Activated CD8-positive, alpha-beta memory T cell treated with anti-CD3 and anti-CD28 coated beads, Interleukin-2, amount 50 U/mL, for 24 hours (primary cell): ENCODE measurements around the gene CISH.

ENCODE experiments used
- DNase-seq: peaks from one replicate; pipeline ENCODE4 v3.0.0-alpha.2; 2020; ENCODE audit errors: extremely low read depth

CISH gene

DNA sequence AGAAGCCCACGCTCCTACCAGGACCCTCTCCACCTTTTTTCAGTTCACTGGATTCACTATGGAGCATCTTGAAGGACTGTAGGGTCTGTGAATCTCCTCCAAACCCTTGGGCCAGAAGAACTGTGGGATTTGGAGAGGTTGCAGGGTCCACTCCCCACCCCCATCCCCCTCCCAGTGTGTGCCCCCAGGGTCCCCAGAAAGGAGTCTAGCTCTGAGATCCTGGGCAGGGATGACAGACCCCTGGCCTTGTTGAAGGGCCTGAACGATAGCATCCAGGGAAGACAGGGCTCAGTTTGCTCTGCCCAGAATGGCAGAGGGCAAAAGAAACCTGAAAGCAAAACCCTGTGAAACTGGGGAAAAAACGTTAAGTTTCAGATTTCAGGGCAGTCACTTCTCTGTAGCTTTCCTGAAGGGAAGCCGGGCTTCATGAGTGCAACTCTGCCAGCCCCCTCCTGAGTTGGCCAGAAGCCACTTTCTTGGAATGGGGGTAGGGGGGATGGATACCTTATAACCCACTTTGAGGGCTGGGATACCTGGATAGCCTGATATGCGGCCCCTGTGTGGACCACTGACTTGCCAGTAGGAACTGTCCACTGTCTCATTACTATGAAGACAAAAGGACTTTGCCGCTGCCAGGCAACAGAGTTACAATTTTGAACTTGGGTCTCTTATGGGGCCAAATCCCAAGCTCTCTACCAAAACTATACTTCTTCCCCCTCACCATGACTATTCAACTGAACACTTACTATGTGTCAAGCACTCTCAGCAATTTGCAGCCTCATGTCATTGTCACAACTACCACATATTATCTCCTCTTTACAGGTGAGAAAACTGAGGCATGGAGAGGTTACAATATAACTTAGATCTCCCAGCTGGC is 1.6 kb upstream of the CISH start:
- DNase-seq: no peak

DNA sequence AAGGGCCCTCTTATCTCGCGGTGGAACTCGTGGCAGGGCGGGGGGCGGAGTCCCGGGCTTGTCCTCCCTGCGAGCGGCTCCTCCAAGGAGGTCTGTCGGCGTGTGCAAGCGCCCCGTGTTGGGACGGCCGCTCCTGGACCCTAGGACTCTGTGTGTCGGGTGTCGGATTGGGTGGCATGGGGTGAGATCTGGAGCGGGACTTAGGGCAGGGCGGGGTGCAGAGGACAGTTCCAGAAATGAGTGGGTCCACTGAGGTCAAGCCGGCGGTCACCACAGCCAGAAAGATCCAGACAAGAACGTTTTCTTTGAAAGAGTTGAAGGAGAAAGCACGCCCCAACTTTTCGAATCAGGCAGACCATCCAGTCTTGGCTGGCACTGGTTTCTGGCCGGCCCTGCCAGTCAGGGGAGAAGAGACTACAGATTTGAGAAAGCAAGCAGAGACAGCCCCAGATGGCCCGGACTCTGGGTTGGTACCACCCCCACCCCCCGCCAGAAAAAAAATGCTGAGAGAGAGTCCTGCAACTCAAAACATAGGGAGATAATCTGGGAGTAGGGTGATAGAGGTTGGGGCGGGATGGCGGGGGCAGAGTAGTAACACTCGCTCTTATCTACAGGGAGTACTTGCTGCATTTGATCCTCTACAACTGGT is 784 bp upstream of the CISH start:
- DNase-seq: no peak

DNA sequence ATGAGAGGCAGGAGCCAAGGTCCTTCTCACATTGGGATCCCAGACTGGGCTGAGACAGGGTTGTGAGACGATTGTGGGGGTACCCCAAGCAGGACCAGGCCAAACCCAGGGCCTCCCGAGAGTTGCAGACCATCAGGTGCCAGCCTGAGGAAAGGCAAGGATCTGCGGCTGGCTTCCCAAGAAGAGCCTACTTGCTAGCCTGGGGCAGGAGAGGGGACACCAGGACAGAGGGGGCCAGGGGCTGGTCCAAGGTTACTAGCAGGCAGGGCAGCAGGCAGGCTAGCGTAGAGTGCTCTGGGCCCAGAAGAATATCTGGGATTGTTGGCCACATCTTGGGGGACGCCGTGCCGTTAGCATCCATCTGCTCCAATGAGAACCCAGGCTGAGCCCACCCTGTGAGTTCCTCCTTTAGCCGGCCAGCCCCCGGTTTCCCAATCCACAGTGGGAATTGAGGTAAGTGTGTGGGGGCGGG is 546 bp downstream of the CISH start:
- DNase-seq: no peak

- DNase-seq: no peak
Observed at GRCh38 chr3:50610181-50610971, 1.2 kb downstream of the CISH start.

DNA sequence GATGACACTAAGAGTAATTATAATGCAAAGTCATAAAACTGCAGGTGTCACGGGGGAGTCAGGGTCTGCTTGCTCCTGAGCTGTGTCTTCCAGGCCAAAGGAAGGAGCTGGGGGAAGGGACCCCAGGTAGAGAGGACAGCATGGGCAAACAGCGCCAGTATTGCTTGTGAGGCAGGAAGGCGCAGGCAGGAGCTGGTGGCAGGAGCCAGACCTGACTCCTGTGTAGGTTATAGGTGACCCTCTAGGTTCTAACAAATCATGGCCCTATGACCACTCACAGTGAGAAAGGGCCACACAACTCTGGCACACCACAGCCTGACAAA is 1.9 kb downstream of the CISH start:
- no peak for DNase-seq

- no peak for DNase-seq
Observed at GRCh38 chr3:50609071-50609762, 2.4 kb downstream of the CISH start.

- DNase-seq: no peak
Observed at GRCh38 chr3:50608278-50608677, 3.3 kb downstream of the CISH start.

DNA sequence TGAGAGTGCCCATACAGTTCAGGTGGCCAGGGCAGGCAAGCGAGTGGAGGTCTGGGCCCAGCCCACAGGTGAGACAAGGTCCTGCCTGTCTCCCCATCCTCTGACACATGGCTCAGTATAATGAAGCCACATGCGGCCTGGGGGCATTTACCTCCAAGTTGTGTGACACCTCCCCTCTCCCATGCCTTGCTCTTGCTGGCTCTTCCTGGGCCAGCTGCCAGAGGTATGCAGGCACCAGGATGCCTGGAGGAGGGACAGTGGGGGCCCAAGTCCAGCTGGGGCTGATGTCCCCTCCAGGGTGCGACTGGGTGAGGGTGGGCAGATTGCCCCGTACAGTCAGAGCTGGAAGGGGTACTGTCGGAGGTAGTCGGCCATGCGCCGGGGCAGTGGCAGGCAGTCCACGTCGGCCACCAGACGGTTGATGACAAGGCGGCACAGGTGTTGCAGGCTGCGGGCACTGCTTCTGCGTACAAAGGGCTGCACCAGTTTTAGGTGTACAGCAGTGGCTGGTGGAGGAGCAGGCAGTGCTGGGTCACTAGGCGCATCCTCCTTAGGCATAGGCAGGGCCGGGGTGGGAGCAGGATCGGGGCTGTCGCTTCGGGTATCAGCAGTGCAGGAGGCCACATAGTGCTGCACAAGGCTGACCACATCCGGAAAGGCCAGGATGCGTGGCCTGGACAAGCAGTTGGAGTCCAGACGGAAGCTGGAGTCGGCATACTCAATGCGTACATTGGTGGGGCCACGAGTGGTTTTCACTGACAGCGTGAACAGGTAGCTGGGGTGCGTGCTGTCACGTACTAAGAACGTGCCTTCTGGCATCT is 4.1 kb downstream of the CISH start:
- DNase-seq: no peak

GRCh38 chr3:50606596-50606995 is 5.0 kb downstream of the CISH start:
- no peak for DNase-seq

- no peak for DNase-seq
Observed at GRCh38 chr3:50605901-50606326, 5.7 kb downstream of the CISH start.

DNA sequence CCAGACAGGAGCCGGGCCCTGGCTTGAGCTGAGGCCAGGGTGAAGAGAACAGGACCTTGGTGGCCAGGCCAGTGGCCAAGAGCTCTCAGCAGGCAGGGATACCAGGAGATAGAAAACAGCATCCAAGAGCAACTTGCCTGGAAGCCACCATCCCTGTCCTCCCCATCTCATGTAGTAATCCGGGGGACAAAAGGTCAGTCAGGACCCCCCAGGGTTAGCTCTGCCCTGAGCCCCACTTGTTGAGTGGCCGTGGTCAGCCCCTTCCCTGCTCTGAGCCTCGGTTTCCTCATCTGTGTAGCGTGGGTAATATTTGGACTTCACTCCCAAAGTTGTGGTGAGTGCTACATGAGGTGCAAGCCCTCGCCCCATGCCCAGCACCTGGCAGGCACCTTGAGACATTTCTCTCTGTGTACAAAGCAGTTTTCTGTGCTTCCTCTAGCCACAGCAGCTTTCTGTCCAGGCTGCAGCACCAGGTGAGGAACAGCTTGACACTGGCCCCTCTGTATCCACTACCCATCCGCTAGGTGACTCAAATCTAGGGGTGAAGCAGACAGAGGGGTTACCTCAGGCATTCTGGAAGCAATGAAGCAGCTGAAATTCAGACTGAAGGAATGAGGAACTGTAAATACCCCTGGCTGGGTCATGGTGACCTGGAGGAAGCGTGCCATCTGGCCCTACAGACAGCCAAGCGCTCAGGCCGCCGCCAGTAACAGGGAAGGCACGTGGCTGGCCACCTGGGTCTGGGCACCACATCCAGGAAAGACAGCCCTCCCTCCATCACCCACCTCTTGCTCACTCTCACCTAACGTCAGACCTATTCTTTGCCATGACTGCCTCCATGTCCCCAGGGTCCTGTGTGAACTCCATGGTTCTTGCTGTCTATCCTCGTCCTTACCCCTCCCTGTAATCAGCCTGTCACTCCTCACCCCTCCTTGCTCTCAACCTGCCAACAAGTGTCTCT is 6.7 kb downstream of the CISH start:
- no peak for DNase-seq

GRCh38 chr3:50604110-50604621 is 7.4 kb downstream of the CISH start:
- no peak for DNase-seq

GRCh38 chr3:50603261-50604109 is 8.1 kb downstream of the CISH start:
- no peak for DNase-seq

- DNase-seq: no peak
Observed at GRCh38 chr3:50602595-50603191, 8.9 kb downstream of the CISH start.

GRCh38 chr3:50600841-50601591 is 10.6 kb downstream of the CISH start:
- DNase-seq: peak; percentile 83

DNA sequence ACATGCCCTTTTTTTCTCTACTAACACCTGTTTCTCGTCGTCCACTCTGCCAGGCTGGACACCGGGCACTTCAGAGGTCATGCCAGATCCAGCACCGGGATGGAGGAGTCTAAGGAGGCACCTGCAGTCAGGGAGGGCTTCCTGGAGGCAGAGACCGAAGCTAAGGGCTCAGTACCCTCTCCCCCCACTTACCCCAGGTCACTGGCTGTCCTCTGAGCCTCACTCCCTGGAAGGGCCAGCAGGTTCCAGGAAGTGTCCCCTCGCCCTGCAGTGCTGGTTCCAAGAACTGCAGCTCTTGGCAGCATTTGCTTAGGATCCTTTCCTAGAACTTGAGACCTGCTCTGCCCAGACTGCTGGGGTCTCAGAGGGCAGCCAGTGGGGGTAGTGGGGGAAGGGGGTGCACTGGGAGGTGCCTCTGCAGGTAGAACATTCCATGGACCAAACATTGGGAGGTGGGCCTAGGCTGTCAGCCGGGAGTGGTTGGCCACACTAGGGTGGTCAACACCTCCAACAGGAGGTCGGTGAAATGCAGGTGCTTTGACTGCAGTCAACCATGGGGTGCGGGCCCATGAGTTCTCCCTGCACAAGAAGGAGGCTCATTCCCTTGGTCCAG is 11.3 kb downstream of the CISH start:
- DNase-seq: no peak

- no peak for DNase-seq
Observed at GRCh38 chr3:50599716-50600118, 11.9 kb downstream of the CISH start.
